Osteoblast (primary cell): Measurements from ENCODE around the gene PKHD1. TPM values are rescaled to one million over a fixed set of nuclear protein-coding genes. Genes with fewer than 3 reads are reported as not detected.

ENCODE experiments used
- DNase-seq: peaks from one replicate; pipeline ENCODE4 v3.0.0; 2011; ENCODE audit warnings: low spot score, mixed read lengths; ENCODE audit not compliant: insufficient read length; ENCODE audit errors: missing footprints
- H2AFZ ChIP-seq: 2 replicates; pipeline ENCODE4 v1.6.0; 2011; ENCODE audit warnings: mild to moderate bottlenecking, low read length
- H3K27ac ChIP-seq: 2 replicates; pipeline ENCODE4 v1.5.1; 2011; ENCODE audit warnings: mild to moderate bottlenecking, low read depth, low read length, moderate library complexity
- H3K27me3 ChIP-seq: 2 replicates; pipeline ENCODE4 v1.6.0; 2012; ENCODE audit warnings: mild to moderate bottlenecking, control low read depth, inconsistent platforms, low read length, moderate library complexity; ENCODE audit not compliant: insufficient read depth
- H3K36me3 ChIP-seq: 2 replicates; pipeline ENCODE4 v1.5.1; 2011; ENCODE audit warnings: mild to moderate bottlenecking, low read length, control low read depth, moderate library complexity; ENCODE audit not compliant: insufficient read depth
- H3K4me1 ChIP-seq: 2 replicates; pipeline ENCODE4 v1.5.1; 2011; ENCODE audit warnings: mild to moderate bottlenecking, low read length, control low read depth, moderate library complexity; ENCODE audit not compliant: insufficient read depth
- H3K4me2 ChIP-seq: 2 replicates; pipeline ENCODE4 v1.6.0; 2011; ENCODE audit warnings: mild to moderate bottlenecking, low read length; ENCODE audit not compliant: insufficient read depth
- H3K4me3 ChIP-seq: fragments of 200-600 bp; sonication (generic); 3 replicates; pipeline ENCODE4 v1.5.1; 2012; ENCODE audit warnings: mild to moderate bottlenecking, low read length, inconsistent platforms; ENCODE audit not compliant: insufficient read depth
- H3K79me2 ChIP-seq: 2 replicates; pipeline ENCODE4 v1.6.0; 2012; ENCODE audit warnings: mild to moderate bottlenecking, low read length, control low read depth, inconsistent platforms; ENCODE audit not compliant: insufficient read depth
- H3K9me3 ChIP-seq: 2 replicates; pipeline ENCODE4 v1.5.1; 2011; ENCODE audit warnings: low read depth, low read length, control low read depth
- H4K20me1 ChIP-seq: 2 replicates; pipeline ENCODE4 v1.6.0; 2012; ENCODE audit warnings: mild to moderate bottlenecking, low read length, control low read depth; ENCODE audit not compliant: insufficient read depth
- total RNA-seq: library from RNA; depleted of rRNA; stranded (reverse); fragments of >200 nt; gene quantifications from 2 replicates; pipeline ENCODE4 v1.2.3, GENCODE V29; 2012
- TF ChIP-seq, protein P1 (sequence below): IDR thresholded peaks from 2 replicates; pipeline ENCODE4 v1.5.1; 2011; ENCODE audit warnings: mild to moderate bottlenecking, low read depth, low read length, moderate library complexity; ENCODE audit errors: extremely low read depth

PKHD1 gene
- total RNA-seq, 1 donor, result not detected

DNA sequence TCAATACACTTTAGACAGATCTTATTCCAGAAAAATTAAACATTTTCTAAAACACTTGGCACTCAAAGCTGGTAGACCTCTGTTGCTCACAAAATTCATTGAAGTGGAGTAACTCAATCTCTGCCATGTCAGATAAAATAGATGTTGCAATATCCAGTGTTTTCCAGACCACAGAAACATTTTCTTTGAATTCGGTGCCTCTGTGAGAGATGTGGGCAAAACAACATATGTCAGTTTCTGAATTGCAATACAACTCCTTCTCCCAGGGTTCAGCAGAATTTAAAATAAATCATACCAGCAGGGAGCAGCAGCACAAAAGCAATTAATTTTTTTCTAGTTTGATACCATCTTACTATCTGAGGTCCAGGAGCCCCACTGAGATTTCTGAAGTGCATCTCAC, 11.3 kb upstream of the PKHD1 start:
- Histone ChIP-seq H4K20me1 (no peaks in the 10 kb centered on the region), H3K9me3 (no peaks in the 10 kb centered on the region), H3K4me1 (no peaks in the 10 kb centered on the region), H3K36me3 (no peaks in the 10 kb centered on the region), H3K79me2 (no peaks in the 10 kb centered on the region), H3K27me3 (no peaks in the 10 kb centered on the region), H3K4me3 (no peak overlapping the region), H3K27ac (no peak overlapping the region), H2AFZ (no peak overlapping the region), H3K4me2 (no peak overlapping the region)
- TF ChIP-seq, protein P1, sequence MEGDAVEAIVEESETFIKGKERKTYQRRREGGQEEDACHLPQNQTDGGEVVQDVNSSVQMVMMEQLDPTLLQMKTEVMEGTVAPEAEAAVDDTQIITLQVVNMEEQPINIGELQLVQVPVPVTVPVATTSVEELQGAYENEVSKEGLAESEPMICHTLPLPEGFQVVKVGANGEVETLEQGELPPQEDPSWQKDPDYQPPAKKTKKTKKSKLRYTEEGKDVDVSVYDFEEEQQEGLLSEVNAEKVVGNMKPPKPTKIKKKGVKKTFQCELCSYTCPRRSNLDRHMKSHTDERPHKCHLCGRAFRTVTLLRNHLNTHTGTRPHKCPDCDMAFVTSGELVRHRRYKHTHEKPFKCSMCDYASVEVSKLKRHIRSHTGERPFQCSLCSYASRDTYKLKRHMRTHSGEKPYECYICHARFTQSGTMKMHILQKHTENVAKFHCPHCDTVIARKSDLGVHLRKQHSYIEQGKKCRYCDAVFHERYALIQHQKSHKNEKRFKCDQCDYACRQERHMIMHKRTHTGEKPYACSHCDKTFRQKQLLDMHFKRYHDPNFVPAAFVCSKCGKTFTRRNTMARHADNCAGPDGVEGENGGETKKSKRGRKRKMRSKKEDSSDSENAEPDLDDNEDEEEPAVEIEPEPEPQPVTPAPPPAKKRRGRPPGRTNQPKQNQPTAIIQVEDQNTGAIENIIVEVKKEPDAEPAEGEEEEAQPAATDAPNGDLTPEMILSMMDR, result no peak
- DNase-seq, result no peak

DNA sequence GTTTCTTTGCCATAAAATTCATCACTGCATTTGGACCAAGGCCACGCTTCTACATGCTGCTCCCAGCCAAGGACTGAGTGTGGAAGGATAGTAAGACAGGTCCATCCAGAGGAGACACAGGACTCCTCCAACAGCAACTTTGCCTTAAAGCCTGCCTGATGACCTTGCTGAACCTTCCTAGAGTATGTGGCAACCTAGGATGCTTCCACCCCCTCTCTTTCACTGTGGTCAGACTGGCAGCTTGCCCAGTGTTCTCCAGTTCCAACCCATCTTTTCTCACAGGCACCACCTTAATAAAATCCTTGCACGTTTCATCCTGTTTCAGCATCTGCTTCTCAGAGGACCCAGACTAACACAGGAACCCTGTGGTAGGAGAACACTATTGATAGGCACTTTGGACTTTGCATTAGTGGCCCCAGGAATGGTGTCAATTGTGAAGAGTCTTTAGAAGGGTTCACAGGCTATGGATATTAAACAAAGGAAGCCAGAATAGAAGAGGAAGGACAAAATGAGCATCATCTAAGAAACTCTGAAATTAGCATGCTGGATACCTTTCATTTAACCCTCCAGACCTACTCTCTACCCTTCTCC, 2.4 kb upstream of the PKHD1 start:
- no peak overlapping the region for H3K4me3 ChIP-seq
- H3K36me3 ChIP-seq, result no peaks in the 10 kb centered on the region
- no peaks in the 10 kb centered on the region for H4K20me1 ChIP-seq
- TF ChIP-seq, protein P1, result no peak
- DNase-seq, result no peak
- no peak overlapping the region for H2AFZ ChIP-seq
- no peaks in the 10 kb centered on the region for H3K4me1 ChIP-seq
- no peaks in the 10 kb centered on the region for H3K79me2 ChIP-seq
- H3K9me3 ChIP-seq, result no peaks in the 10 kb centered on the region
- H3K27ac ChIP-seq, result no peak overlapping the region
- H3K27me3 ChIP-seq, result no peaks in the 10 kb centered on the region
- H3K4me2 ChIP-seq, result no peak overlapping the region

DNA sequence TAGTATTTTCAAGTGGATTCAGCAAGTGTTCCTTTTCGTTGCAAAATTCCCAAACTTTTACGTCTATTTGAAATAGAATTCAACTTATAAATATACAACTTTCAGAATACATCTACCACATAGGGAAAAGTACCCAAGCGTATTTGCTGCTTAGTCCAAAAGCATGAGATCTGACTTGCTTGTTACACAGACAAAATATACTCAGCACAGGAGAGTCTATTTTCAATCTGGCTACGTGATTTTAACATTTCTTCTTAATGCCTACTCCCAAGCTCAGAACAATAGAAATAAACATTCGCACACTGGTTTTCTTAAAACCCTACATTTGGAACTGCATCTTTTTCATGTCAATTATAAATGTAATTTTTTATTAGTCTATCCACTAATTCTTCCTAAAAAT, 672 bp downstream of the PKHD1 start:
- H3K36me3 ChIP-seq, result no peaks in the 10 kb centered on the region
- no peak overlapping the region for H3K27ac ChIP-seq
- no peak overlapping the region for H2AFZ ChIP-seq
- H3K79me2 ChIP-seq, result no peaks in the 10 kb centered on the region
- H3K27me3 ChIP-seq, result no peaks in the 10 kb centered on the region
- no peak for DNase-seq
- H4K20me1 ChIP-seq, result no peaks in the 10 kb centered on the region
- no peak overlapping the region for H3K4me3 ChIP-seq
- no peaks in the 10 kb centered on the region for H3K9me3 ChIP-seq
- TF ChIP-seq, protein P1, result no peak
- H3K4me2 ChIP-seq, result no peak overlapping the region
- H3K4me1 ChIP-seq, result no peaks in the 10 kb centered on the region

DNA sequence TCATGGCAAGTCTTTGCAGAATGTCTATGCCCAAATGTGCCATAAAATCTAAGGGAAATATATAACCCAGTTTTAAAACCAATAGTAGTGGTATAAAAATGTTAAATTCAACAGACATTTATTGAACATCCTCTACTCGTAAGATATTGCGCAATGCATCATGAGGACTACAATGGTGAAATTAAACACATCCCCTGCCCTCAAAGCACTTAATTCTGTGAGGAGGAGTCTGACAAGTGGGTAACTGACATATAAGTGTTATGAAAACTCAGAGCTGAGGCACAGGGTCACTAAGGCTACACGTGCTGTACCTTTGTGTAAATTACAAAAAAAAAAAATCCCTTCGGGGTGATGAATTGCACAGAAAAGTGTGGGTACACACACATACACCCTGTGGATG, 6.2 kb downstream of the PKHD1 start:
- Histone ChIP-seq H2AFZ (no peak overlapping the region), H3K4me2 (no peak overlapping the region), H3K27ac (no peak overlapping the region), H3K4me1 (no peaks in the 10 kb centered on the region), H4K20me1 (no peaks in the 10 kb centered on the region), H3K4me3 (no peak overlapping the region), H3K9me3 (no peaks in the 10 kb centered on the region), H3K36me3 (no peaks in the 10 kb centered on the region), H3K27me3 (no peaks in the 10 kb centered on the region), H3K79me2 (no peaks in the 10 kb centered on the region)
- no peak for DNase-seq
- TF ChIP-seq, protein P1, result no peak
